HG03565 (cell line): Measurements from ENCODE around the gene AUTS2.

ENCODE experiments used
- ATAC-seq: cut with Tn5 transposase; IDR thresholded peaks from one replicate; pipeline ENCODE4 v1.9.1; 2021; ENCODE audit warnings: mild to moderate bottlenecking, moderate library complexity; ENCODE audit not compliant: unreplicated experiment

AUTS2 gene

GRCh38 chr7:70384891-70385290, 786.6 kb downstream of the AUTS2 start:
- no peak for ATAC-seq

- no peak for ATAC-seq
These were observed 788.9 kb downstream of the AUTS2 start for GRCh38 chr7:70387217-70387616.

GRCh38 chr7:70389531-70390151, 791.4 kb downstream of the AUTS2 start:
- ATAC-seq, result no peak

- no peak for ATAC-seq
These were observed 792.0 kb downstream of the AUTS2 start for GRCh38 chr7:70390251-70390650.

- ATAC-seq, result no peak
These were observed 794.1 kb downstream of the AUTS2 start for GRCh38 chr7:70392256-70392876.

GRCh38 chr7:70392877-70393435, 794.7 kb downstream of the AUTS2 start:
- ATAC-seq, result no peak

- ATAC-seq, result no peak
These were observed 795.7 kb downstream of the AUTS2 start for GRCh38 chr7:70393956-70394355.

GRCh38 chr7:70400829-70401380, 802.6 kb downstream of the AUTS2 start:
- no peak for ATAC-seq

- no peak for ATAC-seq
These were observed 803.8 kb downstream of the AUTS2 start for GRCh38 chr7:70402069-70402468.

GRCh38 chr7:70405241-70405640, 807.0 kb downstream of the AUTS2 start:
- no peak for ATAC-seq

- ATAC-seq, result no peak
These were observed 808.1 kb downstream of the AUTS2 start for GRCh38 chr7:70406186-70406949.

- no peak for ATAC-seq
These were observed 808.6 kb downstream of the AUTS2 start for GRCh38 chr7:70406950-70407209.

GRCh38 chr7:70408477-70408876, 810.2 kb downstream of the AUTS2 start:
- ATAC-seq, result no peak

GRCh38 chr7:70408891-70409290, 810.6 kb downstream of the AUTS2 start:
- ATAC-seq, result no peak

GRCh38 chr7:70410134-70410750, 812.0 kb downstream of the AUTS2 start:
- ATAC-seq, result peak; percentile 60

GRCh38 chr7:70414368-70414767, 816.1 kb downstream of the AUTS2 start:
- no peak for ATAC-seq

- ATAC-seq, result peak; percentile 79
These were observed 817.1 kb downstream of the AUTS2 start for GRCh38 chr7:70415179-70415972.

GRCh38 chr7:70416347-70416985, 818.2 kb downstream of the AUTS2 start:
- ATAC-seq, result no peak

- no peak for ATAC-seq
These were observed 818.8 kb downstream of the AUTS2 start for GRCh38 chr7:70416986-70417655.
